Measurements from ENCODE around the gene NCL.

DNA sequence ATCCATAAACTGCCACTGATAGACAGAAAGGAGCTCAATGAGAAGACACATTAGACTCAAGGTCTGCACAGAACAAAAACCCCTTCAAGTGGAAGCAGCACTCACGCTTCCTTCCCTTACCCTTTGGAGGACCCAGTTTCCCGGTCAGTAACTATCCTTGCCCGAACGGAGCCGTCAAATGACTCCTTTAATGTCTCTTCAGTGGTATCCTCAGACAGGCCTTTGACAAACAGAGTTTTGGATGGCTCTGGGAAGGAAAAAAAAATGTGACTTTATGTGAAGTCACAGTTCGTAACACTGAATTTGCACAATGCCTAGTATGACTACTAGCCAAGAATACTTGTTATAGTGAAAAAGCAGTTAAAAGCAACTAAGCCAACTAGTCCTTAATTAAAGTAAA, 8.4 kb downstream of the NCL start:
- TF ChIP-seq, protein P1, sequence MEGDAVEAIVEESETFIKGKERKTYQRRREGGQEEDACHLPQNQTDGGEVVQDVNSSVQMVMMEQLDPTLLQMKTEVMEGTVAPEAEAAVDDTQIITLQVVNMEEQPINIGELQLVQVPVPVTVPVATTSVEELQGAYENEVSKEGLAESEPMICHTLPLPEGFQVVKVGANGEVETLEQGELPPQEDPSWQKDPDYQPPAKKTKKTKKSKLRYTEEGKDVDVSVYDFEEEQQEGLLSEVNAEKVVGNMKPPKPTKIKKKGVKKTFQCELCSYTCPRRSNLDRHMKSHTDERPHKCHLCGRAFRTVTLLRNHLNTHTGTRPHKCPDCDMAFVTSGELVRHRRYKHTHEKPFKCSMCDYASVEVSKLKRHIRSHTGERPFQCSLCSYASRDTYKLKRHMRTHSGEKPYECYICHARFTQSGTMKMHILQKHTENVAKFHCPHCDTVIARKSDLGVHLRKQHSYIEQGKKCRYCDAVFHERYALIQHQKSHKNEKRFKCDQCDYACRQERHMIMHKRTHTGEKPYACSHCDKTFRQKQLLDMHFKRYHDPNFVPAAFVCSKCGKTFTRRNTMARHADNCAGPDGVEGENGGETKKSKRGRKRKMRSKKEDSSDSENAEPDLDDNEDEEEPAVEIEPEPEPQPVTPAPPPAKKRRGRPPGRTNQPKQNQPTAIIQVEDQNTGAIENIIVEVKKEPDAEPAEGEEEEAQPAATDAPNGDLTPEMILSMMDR (IDR thresholded peaks at IDR 0.05; ENCODE audit: low read length) = no peak
- TF ChIP-seq EZH2 (IDR thresholded peaks at IDR 0.05; ENCODE audit: borderline replicate concordance, low read length) = no peak
